GM19438 (cell line): ENCODE results near the gene TSPAN3.

Experiments used
- ATAC-seq: cut with Tn5 transposase; IDR thresholded peaks from one replicate; pipeline ENCODE4 v1.9.1; 2021; ENCODE audit warnings: low read depth; ENCODE audit not compliant: unreplicated experiment

Gene TSPAN3

GRCh38 chr15:77057685-77058084 is 13.2 kb downstream of the TSPAN3 start:
- ATAC-seq = no peak

GRCh38 chr15:77057072-77057471 is 13.8 kb downstream of the TSPAN3 start:
- ATAC-seq = no peak

GRCh38 chr15:77053709-77054108 is 17.2 kb downstream of the TSPAN3 start:
- ATAC-seq = no peak

GRCh38 chr15:77052556-77052955 is 18.4 kb downstream of the TSPAN3 start:
- no peak for ATAC-seq

GRCh38 chr15:77048135-77048876 is 22.6 kb downstream of the TSPAN3 start:
- no peak for ATAC-seq

- no peak for ATAC-seq
Observed at GRCh38 chr15:77046704-77047412, 24.1 kb downstream of the TSPAN3 start.

GRCh38 chr15:77045985-77046384 is 24.9 kb downstream of the TSPAN3 start:
- no peak for ATAC-seq

- no peak for ATAC-seq
Observed at GRCh38 chr15:77044228-77045042, 26.5 kb downstream of the TSPAN3 start.

- ATAC-seq = no peak
Observed at GRCh38 chr15:77042955-77043920, 27.7 kb downstream of the TSPAN3 start.

GRCh38 chr15:77042245-77042919 is 28.5 kb downstream of the TSPAN3 start:
- no peak for ATAC-seq

- ATAC-seq = no peak
Observed at GRCh38 chr15:77040673-77041072, 30.2 kb downstream of the TSPAN3 start.

GRCh38 chr15:77039848-77040247 is 31.1 kb downstream of the TSPAN3 start:
- ATAC-seq = no peak

GRCh38 chr15:77039217-77039533 is 31.7 kb downstream of the TSPAN3 start:
- ATAC-seq = no peak

- ATAC-seq = no peak
Observed at GRCh38 chr15:77038312-77039216, 32.3 kb downstream of the TSPAN3 start.

GRCh38 chr15:77037388-77038209 is 33.3 kb downstream of the TSPAN3 start:
- ATAC-seq = no peak

GRCh38 chr15:77036537-77037387 is 34.1 kb downstream of the TSPAN3 start:
- no peak for ATAC-seq

- ATAC-seq = no peak
Observed at GRCh38 chr15:77035999-77036471, 34.9 kb downstream of the TSPAN3 start.
